ENCODE results near the gene ARHGEF25. TPM values are rescaled to one million over a fixed set of nuclear protein-coding genes. Genes with fewer than 3 reads are reported as not detected.

The ARHGEF25 gene
- total and polyA plus RNA-seq, 2 donors from 2014 or later = 10.9 to 15.0 TPM

DNA sequence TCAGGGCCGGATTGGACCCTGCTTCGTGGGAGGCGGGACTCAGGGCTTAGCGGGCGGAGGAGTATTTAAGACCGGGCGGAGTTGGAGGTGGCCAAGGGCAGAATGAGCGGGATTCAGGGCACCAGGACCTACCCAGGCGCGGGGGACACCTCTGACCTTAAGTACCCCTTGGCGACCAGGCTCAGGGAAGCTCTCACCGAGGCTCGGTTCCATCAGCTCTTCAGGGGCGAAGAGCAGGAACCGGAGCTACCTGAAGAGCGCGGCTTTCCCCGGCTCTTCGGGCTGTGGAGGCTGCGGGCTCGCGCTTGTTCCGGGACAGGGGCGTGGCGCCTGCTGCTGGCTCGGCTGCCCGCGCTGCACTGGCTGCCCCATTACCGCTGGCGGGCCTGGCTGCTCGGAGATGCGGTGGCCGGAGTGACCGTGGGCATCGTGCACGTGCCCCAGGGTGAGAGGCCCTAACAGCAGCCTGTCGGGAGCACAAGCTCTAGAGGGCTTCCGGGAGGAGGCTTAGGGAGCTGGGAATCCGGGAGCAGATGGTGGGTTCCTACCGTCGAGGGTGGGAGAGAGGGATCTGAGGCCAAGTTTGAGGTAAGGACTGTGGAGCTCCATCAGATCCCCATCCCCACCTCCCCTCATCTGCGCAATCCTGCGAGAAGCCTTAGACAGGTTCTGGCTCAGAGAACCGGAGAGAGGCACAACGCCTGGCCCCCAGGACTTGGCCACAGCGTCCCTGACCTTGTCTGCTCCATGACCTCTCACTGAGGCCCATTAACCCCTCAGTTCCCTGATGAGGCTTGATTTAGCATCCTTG is 8.4 kb downstream of the ARHGEF25 start:
- intact Hi-C loops (cut with DNase I) = loop anchor here (5.0 kb wide), 1 partner anchor 37 kb away; no protein-coding TSS in a partner anchor
- H3K9me3 ChIP-seq (ENCODE audit: control insufficient read depth in 2 of 3, insufficient read depth in 1 of 3, low read length in 3 of 3) = no peaks in the 10 kb centered on the region
- peaks cover 30% of the 10 kb centered on the region for H3K27me3 ChIP-seq (ENCODE audit: control insufficient read depth, insufficient read depth, low read length)
- no peak overlapping the region for H3K27ac ChIP-seq (ENCODE audit: low read depth in 2 of 2, low read length in 2 of 2)
- TF ChIP-seq, protein P1, sequence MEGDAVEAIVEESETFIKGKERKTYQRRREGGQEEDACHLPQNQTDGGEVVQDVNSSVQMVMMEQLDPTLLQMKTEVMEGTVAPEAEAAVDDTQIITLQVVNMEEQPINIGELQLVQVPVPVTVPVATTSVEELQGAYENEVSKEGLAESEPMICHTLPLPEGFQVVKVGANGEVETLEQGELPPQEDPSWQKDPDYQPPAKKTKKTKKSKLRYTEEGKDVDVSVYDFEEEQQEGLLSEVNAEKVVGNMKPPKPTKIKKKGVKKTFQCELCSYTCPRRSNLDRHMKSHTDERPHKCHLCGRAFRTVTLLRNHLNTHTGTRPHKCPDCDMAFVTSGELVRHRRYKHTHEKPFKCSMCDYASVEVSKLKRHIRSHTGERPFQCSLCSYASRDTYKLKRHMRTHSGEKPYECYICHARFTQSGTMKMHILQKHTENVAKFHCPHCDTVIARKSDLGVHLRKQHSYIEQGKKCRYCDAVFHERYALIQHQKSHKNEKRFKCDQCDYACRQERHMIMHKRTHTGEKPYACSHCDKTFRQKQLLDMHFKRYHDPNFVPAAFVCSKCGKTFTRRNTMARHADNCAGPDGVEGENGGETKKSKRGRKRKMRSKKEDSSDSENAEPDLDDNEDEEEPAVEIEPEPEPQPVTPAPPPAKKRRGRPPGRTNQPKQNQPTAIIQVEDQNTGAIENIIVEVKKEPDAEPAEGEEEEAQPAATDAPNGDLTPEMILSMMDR (IDR thresholded peaks at IDR 0.05; ENCODE audit: borderline replicate concordance, extremely low read depth, insufficient read depth) = no peak
- peak in 2 of 5 donors; percentile 33 to 72 for DNase-seq
- no peaks in the 10 kb centered on the region for H3K36me3 ChIP-seq (ENCODE audit: control insufficient read depth in 2 of 3, insufficient read depth in 3 of 3, low read length in 3 of 3)
- FAIRE-seq = no peak
- H3K9ac ChIP-seq (ENCODE audit: low read length in 3 of 3) = no peak overlapping the region
- no peak overlapping the region for H3K4me3 ChIP-seq (ENCODE audit: low read length in 3 of 3)
- H3K4me1 ChIP-seq (ENCODE audit: control insufficient read depth in 2 of 3, insufficient read depth in 2 of 3, low read depth in 1 of 3, low read length in 3 of 3) = peaks cover 0 to 16% (median 5%) of the 10 kb centered on the region in 3 donors

DNA sequence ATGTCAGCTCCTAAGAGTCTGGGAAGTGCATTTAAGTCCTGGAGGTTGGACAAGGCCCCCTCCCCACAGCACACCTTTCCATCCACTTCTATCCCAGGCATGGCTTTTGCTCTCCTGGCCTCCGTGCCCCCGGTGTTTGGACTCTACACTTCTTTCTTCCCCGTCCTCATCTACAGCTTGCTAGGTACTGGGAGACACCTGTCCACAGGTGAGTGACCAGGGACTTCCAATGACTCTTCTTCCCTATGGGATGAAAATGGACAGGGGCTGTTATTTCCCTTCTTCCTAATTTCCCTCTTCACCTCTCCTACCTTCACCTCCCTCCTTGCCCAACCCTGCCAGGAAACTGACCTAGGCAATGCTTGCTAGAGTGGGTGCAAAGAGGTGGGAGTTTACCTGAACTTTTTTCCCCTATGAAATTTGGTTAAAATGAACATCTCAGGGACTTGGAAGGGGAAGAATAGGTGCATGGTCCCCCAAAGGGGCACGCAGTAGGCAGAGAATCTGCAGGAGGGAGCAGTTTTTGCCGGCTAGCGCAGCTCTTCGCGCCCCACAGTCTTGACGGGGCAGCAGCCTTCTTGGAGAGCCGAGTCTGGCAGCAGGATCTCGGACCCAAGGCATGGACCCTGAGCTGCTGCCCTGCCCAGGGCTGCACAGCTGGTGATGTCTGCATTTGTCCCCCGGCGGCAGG is 9.2 kb downstream of the ARHGEF25 start:
- H3K4me3 ChIP-seq (ENCODE audit: low read length in 3 of 3) = no peak overlapping the region
- peaks cover 0 to 16% (median 5%) of the 10 kb centered on the region in 3 donors for H3K4me1 ChIP-seq (ENCODE audit: control insufficient read depth in 2 of 3, insufficient read depth in 2 of 3, low read depth in 1 of 3, low read length in 3 of 3)
- TF ChIP-seq, protein P1 (IDR thresholded peaks at IDR 0.05; ENCODE audit: borderline replicate concordance, extremely low read depth, insufficient read depth) = no peak
- no peak overlapping the region for H3K27ac ChIP-seq (ENCODE audit: low read depth in 2 of 2, low read length in 2 of 2)
- H3K27me3 ChIP-seq (ENCODE audit: control insufficient read depth, insufficient read depth, low read length) = peaks cover 35% of the 10 kb centered on the region
- H3K9ac ChIP-seq (ENCODE audit: low read length in 3 of 3) = no peak overlapping the region
- intact Hi-C loops (cut with DNase I) = loop anchor here (5.0 kb wide), 1 partner anchor 38 kb away; no protein-coding TSS in a partner anchor
- H3K9me3 ChIP-seq (ENCODE audit: control insufficient read depth in 2 of 3, insufficient read depth in 1 of 3, low read length in 3 of 3) = no peaks in the 10 kb centered on the region
- no peaks in the 10 kb centered on the region for H3K36me3 ChIP-seq (ENCODE audit: control insufficient read depth in 2 of 3, insufficient read depth in 3 of 3, low read length in 3 of 3)
- DNase-seq (no peak), FAIRE-seq (no peak)

DNA sequence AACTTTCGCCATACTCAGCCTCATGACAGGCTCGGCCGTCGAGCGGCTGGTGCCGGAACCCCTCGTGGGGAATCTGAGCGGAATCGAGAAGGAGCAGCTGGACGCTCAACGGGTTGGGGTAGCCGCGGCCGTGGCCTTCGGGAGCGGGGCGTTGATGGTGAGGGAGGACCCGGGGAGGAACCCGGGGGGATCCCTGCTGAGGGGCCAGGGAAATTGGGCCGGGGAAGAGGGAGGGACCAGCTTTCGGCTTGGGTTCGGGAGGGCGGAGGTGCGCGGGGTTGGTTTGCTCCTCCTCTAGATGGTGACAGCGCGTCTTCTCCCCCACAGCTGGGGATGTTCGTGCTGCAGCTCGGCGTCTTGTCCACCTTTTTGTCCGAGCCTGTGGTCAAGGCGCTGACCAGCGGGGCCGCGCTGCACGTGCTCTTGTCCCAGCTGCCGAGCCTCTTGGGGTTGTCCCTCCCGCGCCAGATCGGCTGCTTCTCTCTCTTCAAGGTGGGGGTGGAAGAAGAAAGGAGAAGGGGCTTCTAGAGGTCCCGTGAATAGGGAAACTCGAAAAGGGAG is 9.8 kb downstream of the ARHGEF25 start:
- Histone ChIP-seq H3K27me3 (ENCODE audit: control insufficient read depth, insufficient read depth, low read length) (peaks cover 36% of the 10 kb centered on the region), H3K27ac (ENCODE audit: low read depth in 2 of 2, low read length in 2 of 2) (no peak overlapping the region), H3K9me3 (ENCODE audit: control insufficient read depth in 2 of 3, insufficient read depth in 1 of 3, low read length in 3 of 3) (no peaks in the 10 kb centered on the region), H3K4me1 (ENCODE audit: control insufficient read depth in 2 of 3, insufficient read depth in 2 of 3, low read depth in 1 of 3, low read length in 3 of 3) (peaks cover 0 to 16% (median 5%) of the 10 kb centered on the region in 3 donors), H3K36me3 (ENCODE audit: control insufficient read depth in 2 of 3, insufficient read depth in 3 of 3, low read length in 3 of 3) (no peaks in the 10 kb centered on the region), H3K9ac (ENCODE audit: low read length in 3 of 3) (no peak overlapping the region), H3K4me3 (ENCODE audit: low read length in 3 of 3) (peak overlapping the region in 1 of 3 donors; percentile 58)
- no peak for FAIRE-seq
- intact Hi-C loops (cut with DNase I) = loop anchor here (5.0 kb wide), 1 partner anchor 39 kb away; no protein-coding TSS in a partner anchor
- TF ChIP-seq, protein P1 (IDR thresholded peaks at IDR 0.05; ENCODE audit: borderline replicate concordance, extremely low read depth, insufficient read depth) = no peak
- peak in 2 of 5 donors; percentile 44 to 84 for DNase-seq

Data from kidney (tissue), 14 donors.